ENCODE results near the gene RASSF4. TPM values are rescaled to one million over a fixed set of nuclear protein-coding genes. Genes with fewer than 3 reads are reported as not detected.

The RASSF4 gene
- total and polyA plus RNA-seq, 9 of the 15 experiments (the other 6 are each of a cell fraction or from before 2014, with no cell fraction given), result 0.01 to 0.62 (median 0.11) TPM; not detected in 3

DNA sequence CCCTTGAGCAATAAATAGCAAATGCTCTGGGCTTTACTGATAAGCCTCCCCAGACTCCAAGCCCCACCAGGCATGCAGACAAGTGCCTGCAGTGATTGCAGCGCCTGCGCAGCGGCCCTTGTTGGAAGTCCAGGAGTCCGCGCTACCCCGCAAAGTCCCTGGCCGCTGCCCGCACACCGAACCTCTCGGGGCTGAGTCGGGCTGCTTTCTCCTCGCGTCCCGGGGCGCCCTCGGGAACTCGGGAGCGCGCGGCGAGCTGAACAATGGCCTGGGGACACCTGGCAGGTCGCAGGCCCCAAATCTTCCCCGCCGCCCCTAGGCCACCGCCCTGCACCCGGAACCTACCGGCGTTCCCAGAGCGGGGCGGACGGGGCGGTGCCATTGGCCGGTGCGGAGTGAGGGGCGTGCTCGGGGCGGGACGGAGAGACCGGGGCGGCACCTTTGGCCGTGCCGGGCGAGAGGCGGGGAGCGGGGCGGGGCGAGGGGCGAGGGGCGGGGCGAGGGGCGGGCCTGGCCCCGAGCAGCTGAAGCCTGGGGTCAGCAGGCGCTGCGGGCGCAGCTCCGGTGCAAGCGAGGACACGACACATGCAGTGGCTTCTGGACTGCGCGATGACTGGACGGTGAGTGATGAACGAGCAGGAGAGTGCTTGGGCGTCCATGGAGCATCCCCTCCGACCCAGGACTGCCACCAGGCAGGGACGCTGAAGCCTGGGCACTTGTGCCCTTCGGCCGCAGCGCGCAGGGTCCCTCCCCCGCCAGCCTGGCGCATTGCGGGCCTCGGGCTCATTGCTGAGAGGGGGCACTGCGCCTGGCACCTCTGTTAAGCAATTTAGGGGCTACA is at the start of gene RASSF4 (continued):
- 0 out of 2 replicates have a peak, but pooled peaks have one; percentile 32 for TF ChIP-seq ESRRA (IDR thresholded peaks at IDR 0.05; ENCODE audit: borderline replicate concordance, low read depth)
- TF ChIP-seq, protein P1, sequence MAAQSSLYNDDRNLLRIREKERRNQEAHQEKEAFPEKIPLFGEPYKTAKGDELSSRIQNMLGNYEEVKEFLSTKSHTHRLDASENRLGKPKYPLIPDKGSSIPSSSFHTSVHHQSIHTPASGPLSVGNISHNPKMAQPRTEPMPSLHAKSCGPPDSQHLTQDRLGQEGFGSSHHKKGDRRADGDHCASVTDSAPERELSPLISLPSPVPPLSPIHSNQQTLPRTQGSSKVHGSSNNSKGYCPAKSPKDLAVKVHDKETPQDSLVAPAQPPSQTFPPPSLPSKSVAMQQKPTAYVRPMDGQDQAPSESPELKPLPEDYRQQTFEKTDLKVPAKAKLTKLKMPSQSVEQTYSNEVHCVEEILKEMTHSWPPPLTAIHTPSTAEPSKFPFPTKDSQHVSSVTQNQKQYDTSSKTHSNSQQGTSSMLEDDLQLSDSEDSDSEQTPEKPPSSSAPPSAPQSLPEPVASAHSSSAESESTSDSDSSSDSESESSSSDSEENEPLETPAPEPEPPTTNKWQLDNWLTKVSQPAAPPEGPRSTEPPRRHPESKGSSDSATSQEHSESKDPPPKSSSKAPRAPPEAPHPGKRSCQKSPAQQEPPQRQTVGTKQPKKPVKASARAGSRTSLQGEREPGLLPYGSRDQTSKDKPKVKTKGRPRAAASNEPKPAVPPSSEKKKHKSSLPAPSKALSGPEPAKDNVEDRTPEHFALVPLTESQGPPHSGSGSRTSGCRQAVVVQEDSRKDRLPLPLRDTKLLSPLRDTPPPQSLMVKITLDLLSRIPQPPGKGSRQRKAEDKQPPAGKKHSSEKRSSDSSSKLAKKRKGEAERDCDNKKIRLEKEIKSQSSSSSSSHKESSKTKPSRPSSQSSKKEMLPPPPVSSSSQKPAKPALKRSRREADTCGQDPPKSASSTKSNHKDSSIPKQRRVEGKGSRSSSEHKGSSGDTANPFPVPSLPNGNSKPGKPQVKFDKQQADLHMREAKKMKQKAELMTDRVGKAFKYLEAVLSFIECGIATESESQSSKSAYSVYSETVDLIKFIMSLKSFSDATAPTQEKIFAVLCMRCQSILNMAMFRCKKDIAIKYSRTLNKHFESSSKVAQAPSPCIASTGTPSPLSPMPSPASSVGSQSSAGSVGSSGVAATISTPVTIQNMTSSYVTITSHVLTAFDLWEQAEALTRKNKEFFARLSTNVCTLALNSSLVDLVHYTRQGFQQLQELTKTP (IDR thresholded peaks at IDR 0.05; ENCODE audit: low read depth in 1 of 2, partially characterized antibody in 2 of 2), result no peak
- TF ChIP-seq, protein P2, sequence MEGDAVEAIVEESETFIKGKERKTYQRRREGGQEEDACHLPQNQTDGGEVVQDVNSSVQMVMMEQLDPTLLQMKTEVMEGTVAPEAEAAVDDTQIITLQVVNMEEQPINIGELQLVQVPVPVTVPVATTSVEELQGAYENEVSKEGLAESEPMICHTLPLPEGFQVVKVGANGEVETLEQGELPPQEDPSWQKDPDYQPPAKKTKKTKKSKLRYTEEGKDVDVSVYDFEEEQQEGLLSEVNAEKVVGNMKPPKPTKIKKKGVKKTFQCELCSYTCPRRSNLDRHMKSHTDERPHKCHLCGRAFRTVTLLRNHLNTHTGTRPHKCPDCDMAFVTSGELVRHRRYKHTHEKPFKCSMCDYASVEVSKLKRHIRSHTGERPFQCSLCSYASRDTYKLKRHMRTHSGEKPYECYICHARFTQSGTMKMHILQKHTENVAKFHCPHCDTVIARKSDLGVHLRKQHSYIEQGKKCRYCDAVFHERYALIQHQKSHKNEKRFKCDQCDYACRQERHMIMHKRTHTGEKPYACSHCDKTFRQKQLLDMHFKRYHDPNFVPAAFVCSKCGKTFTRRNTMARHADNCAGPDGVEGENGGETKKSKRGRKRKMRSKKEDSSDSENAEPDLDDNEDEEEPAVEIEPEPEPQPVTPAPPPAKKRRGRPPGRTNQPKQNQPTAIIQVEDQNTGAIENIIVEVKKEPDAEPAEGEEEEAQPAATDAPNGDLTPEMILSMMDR (IDR thresholded peaks at IDR 0.05 in 2 of 3, conservative IDR thresholded peaks at IDR 0.05 in 1 of 3; ENCODE audit: insufficient read depth in 2 of 3, low read depth in 1 of 3, low read length in 3 of 3), result no peak
- TF ChIP-seq FOXK2 (conservative IDR thresholded peaks at IDR 0.05 in 1 of 2, IDR thresholded peaks at IDR 0.05 in 1 of 2; ENCODE audit: low read depth in 2 of 2), result no peak
- TF ChIP-seq POLR2A (conservative IDR thresholded peaks at IDR 0.05), result peak; percentile 52
- TF ChIP-seq HDAC6 (IDR thresholded peaks at IDR 0.05; ENCODE audit: low read depth, low read length), result no peak
- TF ChIP-seq RAD51 (IDR thresholded peaks at IDR 0.05; ENCODE audit: borderline replicate concordance, low read depth), result no peak
- TF ChIP-seq MEIS2 (IDR thresholded peaks at IDR 0.05; ENCODE audit: partially characterized antibody), result peak; percentile 48
- no peak for TF ChIP-seq ZNF316 (IDR thresholded peaks at IDR 0.05)
